OCI-LY7 (cell line): ENCODE data around the gene WDFY2. TPM values are rescaled to one million over a fixed set of nuclear protein-coding genes. Genes with fewer than 3 reads are reported as not detected.
"Not testable (repeated sequence)": the region's sequence is repeated elsewhere in the genome, so short reads cannot be mapped to it uniquely, and the experiment has no call there.

Experiments
- BruUV-seq: library from RNA; stranded (reverse); fragments of 400-500 nt; replicated peaks from 2 replicates; lab custom pipeline; 2021; lab: Mats Ljungman, UMichigan
- CTCF ChIA-PET: fragments of 300-600 bp; sonication (Branson Sonifier 250); formaldehyde crosslinking; loops from one replicate; lab custom pipeline; 2022; ENCODE audit warnings: antibody characterized with exemption; ENCODE audit not compliant: unreplicated experiment; lab: Charles Lee
- POLR2A ChIA-PET: fragments of 300-600 bp; sonication (Branson Sonifier 250); formaldehyde crosslinking; loops from one replicate; lab custom pipeline; 2022; ENCODE audit warnings: antibody characterized with exemption; lab: Charles Lee
- DNase-seq: peaks from one replicate; pipeline ENCODE4 v3.0.0-alpha.2; 2015; ENCODE audit warnings: low spot score
- H2AFZ ChIP-seq: fragments of 200-600 bp; sonication (generic), shearing (Covaris generic); 2 replicates; pipeline ENCODE4 v1.6.1; 2014; ENCODE audit warnings: mild to moderate bottlenecking, antibody characterized with exemption, low read length, moderate library complexity
- H3K27ac ChIP-seq: fragments of 200-600 bp; sonication (generic); 2 replicates; pipeline ENCODE4 v1.5.1; 2014; ENCODE audit warnings: mixed run types, low read depth, mild to moderate bottlenecking, moderate library complexity, low read length, inconsistent platforms; ENCODE audit not compliant: poor library complexity, severe bottlenecking
- H3K36me3 ChIP-seq: fragments of 200-600 bp; sonication (generic); 2 replicates; pipeline ENCODE4 v1.6.1; 2014; ENCODE audit warnings: mild to moderate bottlenecking, antibody characterized with exemption, low read length, moderate library complexity, mixed read lengths; ENCODE audit not compliant: insufficient read depth
- H3K4me1 ChIP-seq: fragments of 200-600 bp; sonication (generic); 2 replicates; pipeline ENCODE4 v1.5.1; 2014; ENCODE audit warnings: mild to moderate bottlenecking, low read length; ENCODE audit not compliant: insufficient read depth, poor library complexity, severe bottlenecking
- H3K4me2 ChIP-seq: fragments of 200-600 bp; sonication (generic); 2 replicates; pipeline ENCODE4 v1.6.1; 2014; ENCODE audit warnings: mild to moderate bottlenecking, low read length
- H3K4me3 ChIP-seq: fragments of 200-600 bp; sonication (generic); 2 replicates; pipeline ENCODE4 v1.5.1; 2014; ENCODE audit warnings: mild to moderate bottlenecking, low read depth, low read length; ENCODE audit not compliant: poor library complexity, severe bottlenecking
- H3K79me2 ChIP-seq: fragments of 200-600 bp; sonication (generic); 2 replicates; pipeline ENCODE4 v1.6.1; 2016; ENCODE audit warnings: low read depth, mild to moderate bottlenecking, low read length, moderate library complexity, mixed read lengths; ENCODE audit not compliant: insufficient read depth
- H3K9me2 ChIP-seq: fragments of 200-600 bp; sonication (generic); 2 replicates; pipeline ENCODE4 v1.6.1; 2016; ENCODE audit warnings: mild to moderate bottlenecking, low read length, mixed read lengths; ENCODE audit not compliant: insufficient read depth
- H3K9me3 ChIP-seq: fragments of 200-600 bp; sonication (generic); 2 replicates; pipeline ENCODE4 v1.6.1; 2014; ENCODE audit warnings: mild to moderate bottlenecking, mixed run types, low read length, mixed read lengths
- H4K20me1 ChIP-seq: fragments of 200-600 bp; sonication (generic); 2 replicates; pipeline ENCODE4 v1.6.1; 2014; ENCODE audit warnings: mild to moderate bottlenecking, antibody characterized with exemption, low read length, moderate library complexity, mixed read lengths; ENCODE audit not compliant: insufficient read depth
- CTCF ChIP-seq: fragments of 200-600 bp; sonication (generic); conservative IDR thresholded peaks from 2 replicates; pipeline ENCODE4 v1.5.1; 2014; ENCODE audit warnings: mild to moderate bottlenecking, antibody characterized with exemption, low read length, moderate library complexity, mixed read lengths
- EZH2phosphoT487 ChIP-seq: fragments of 200-600 bp; sonication (generic); IDR thresholded peaks from 2 replicates; pipeline ENCODE4 v1.6.1; 2018; ENCODE audit warnings: low read depth, borderline replicate concordance, mild to moderate bottlenecking, mixed run types, antibody characterized with exemption, low read length, moderate library complexity, mixed read lengths
- intact Hi-C: fragments of 100-400 bp; cut with micrococcal nuclease; formaldehyde crosslinking; loops from one replicate; pipeline ENCODE4 v1.10.0; 2022; ENCODE audit not compliant: unreplicated experiment
- total RNA-seq, 2 experiments: library from RNA; depleted of rRNA in 1 of 2; stranded (reverse); fragments of >200 nt in 1 of 2; shearing (Covaris generic) in 1 of 2; gene quantifications; 2 replicates each; pipeline ENCODE4 v1.2.3, GENCODE V29; 2014 to 2022

Gene WDFY2
- total RNA-seq, 2 experiments from 2014 or later = 6.4 to 18.1 TPM

GRCh38 chr13:51564671-51565070 is 19.6 kb upstream of the WDFY2 start:
- H3K27ac ChIP-seq = no peak overlapping the region
- H3K9me2 ChIP-seq = no peaks in the 10 kb centered on the region
- BruUV-seq = no TSS peak
- no peak overlapping the region for H3K4me3 ChIP-seq
- no peak for DNase-seq
- CTCF ChIA-PET = no interaction called here
- no peak overlapping the region for H3K4me2 ChIP-seq
- H3K79me2 ChIP-seq = no peaks in the 10 kb centered on the region
- intact Hi-C loops = no loop called here
- peaks cover 6% of the 10 kb centered on the region for H3K4me1 ChIP-seq
- POLR2A ChIA-PET = interaction anchor here (0.5 kb wide), 1 partner anchor 115 kb away, joined by 3 read pairs; no protein-coding TSS in a partner anchor
- no peaks in the 10 kb centered on the region for H3K36me3 ChIP-seq
- no peak for TF ChIP-seq EZH2phosphoT487
- TF ChIP-seq CTCF = no peak
- no peaks in the 10 kb centered on the region for H3K9me3 ChIP-seq
- H4K20me1 ChIP-seq = no peaks in the 10 kb centered on the region
- H2AFZ ChIP-seq = no peak overlapping the region

- H2AFZ ChIP-seq, H3K4me3 ChIP-seq, BruUV-seq, POLR2A ChIA-PET, H4K20me1 ChIP-seq, H3K4me2 ChIP-seq, H3K79me2 ChIP-seq, CTCF ChIA-PET, H3K4me1 ChIP-seq, H3K9me2 ChIP-seq, H3K27ac ChIP-seq, H3K9me3 ChIP-seq, DNase-seq, H3K36me3 ChIP-seq, intact Hi-C loops: not testable (repeated sequence)
Observed at GRCh38 chr13:51569001-51569400, 15.3 kb upstream of the WDFY2 start.

GRCh38 chr13:51576754-51577153 is 7.5 kb upstream of the WDFY2 start:
- TF ChIP-seq CTCF (no peak), EZH2phosphoT487 (no peak)
- H3K4me2 ChIP-seq = no peak overlapping the region
- no peak overlapping the region for H3K4me3 ChIP-seq
- ChIA-PET POLR2A (no interaction called here), CTCF (no interaction called here)
- no peak overlapping the region for H3K27ac ChIP-seq
- H2AFZ ChIP-seq = no peak overlapping the region
- no peaks in the 10 kb centered on the region for H3K36me3 ChIP-seq
- H3K9me3 ChIP-seq = no peaks in the 10 kb centered on the region
- H4K20me1 ChIP-seq = no peaks in the 10 kb centered on the region
- no peaks in the 10 kb centered on the region for H3K79me2 ChIP-seq
- H3K4me1 ChIP-seq = peaks cover 5% of the 10 kb centered on the region
- BruUV-seq = no TSS peak
- DNase-seq = no peak
- intact Hi-C loops = no loop called here
- no peaks in the 10 kb centered on the region for H3K9me2 ChIP-seq
